ENCODE results near the gene C10orf67.

GRCh38 chr10:23364378-23364777 is 19.8 kb upstream of the C10orf67 start:
- no peak for TF ChIP-seq REST (IDR thresholded peaks at IDR 0.05; ENCODE audit: borderline replicate concordance)
- TF ChIP-seq POLR2AphosphoS5 (IDR thresholded peaks at IDR 0.05): no peak
